Measurements from ENCODE around the gene FBF1.

DNA sequence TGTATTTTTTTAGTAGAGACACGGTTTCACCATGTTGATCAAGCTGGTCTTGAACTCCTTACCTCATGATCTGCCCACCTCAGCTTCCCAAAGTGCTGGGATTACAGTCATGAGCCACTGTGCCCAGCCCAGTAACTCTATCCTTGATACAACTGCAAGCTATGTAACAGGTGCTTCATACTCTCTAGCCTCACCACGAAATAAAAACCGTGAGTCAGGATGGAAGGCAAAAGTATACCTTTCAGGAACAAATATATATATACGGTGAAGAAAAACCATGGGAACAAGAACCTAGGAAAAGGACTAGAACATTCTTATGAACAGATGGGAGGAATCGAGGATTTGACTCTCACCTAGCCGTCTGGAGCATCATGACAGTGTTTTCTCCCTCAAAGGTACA is 9.6 kb upstream of the FBF1 start:
- TF ChIP-seq, protein P1, sequence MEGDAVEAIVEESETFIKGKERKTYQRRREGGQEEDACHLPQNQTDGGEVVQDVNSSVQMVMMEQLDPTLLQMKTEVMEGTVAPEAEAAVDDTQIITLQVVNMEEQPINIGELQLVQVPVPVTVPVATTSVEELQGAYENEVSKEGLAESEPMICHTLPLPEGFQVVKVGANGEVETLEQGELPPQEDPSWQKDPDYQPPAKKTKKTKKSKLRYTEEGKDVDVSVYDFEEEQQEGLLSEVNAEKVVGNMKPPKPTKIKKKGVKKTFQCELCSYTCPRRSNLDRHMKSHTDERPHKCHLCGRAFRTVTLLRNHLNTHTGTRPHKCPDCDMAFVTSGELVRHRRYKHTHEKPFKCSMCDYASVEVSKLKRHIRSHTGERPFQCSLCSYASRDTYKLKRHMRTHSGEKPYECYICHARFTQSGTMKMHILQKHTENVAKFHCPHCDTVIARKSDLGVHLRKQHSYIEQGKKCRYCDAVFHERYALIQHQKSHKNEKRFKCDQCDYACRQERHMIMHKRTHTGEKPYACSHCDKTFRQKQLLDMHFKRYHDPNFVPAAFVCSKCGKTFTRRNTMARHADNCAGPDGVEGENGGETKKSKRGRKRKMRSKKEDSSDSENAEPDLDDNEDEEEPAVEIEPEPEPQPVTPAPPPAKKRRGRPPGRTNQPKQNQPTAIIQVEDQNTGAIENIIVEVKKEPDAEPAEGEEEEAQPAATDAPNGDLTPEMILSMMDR (IDR thresholded peaks at IDR 0.05) = no peak
- TF ChIP-seq EP300 (IDR thresholded peaks at IDR 0.05) (no peak), POLR2A (IDR thresholded peaks at IDR 0.05) (no peak)
